ACHN (cell line): ENCODE measurements around the gene POLR1E.
A peak's percentile ranks its signal among the peaks of the same experiment; 100 is the strongest.
"Not testable (repeated sequence)": the region's sequence is repeated elsewhere in the genome, so short reads cannot be mapped to it uniquely, and the experiment has no call there.

Experiments
- DNase-seq: peaks from one replicate; pipeline ENCODE4 v3.0.0-alpha.2; 2015
- in situ Hi-C: cut with HindIII; loops from 2 replicates; pipeline ENCODE4 v1.10.0; 2017; ENCODE audit warnings: low sequenced_read_pairs, low pct_ligation_motif_present, low pct_unique_long_range_greater_than_20kb

The POLR1E gene

DNA sequence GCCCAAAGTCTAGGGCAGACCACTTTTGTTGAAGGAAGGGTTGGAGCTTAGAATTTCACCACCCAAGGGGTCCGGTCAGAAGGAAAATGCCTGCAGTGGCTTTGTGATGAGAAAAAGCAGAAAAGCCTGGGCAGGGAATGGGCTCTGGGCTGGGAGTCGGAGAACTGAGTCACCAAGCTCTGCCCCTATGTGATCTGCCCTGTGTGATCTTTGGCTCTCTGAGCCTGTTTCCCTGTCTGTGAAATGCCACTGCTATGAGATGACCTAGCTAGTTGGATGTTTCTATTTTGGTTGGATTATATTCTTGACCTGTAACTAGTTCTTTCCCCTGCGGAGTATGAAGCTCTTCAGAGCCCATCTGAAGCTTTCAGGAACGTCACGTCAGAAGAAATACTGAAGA, 9.8 kb downstream of the POLR1E start:
- DNase-seq = no peak
- in situ Hi-C loops = no loop called here

DNA sequence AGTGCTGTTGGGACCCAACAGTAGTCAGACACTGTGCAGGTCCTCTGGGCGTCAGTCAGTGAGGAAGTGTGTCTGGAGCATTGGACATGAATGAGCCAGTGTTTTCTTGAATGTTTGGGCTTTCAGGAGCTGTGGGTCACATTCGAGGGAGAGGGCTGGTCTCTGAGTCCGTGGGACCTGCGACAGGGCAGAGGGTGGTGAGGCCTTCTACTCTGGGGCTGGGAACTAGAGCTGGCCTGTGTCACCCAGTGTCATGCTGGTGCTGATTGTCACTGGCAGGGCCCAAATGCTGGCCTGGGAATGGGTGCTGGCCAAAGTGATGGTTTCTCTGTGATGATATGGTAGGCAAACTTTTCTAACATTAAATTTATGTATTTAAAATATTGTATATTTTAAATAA, 10.3 kb downstream of the POLR1E start:
- in situ Hi-C loops = no loop called here
- DNase-seq = no peak

GRCh38 chr9:37497320-37497719, 11.6 kb downstream of the POLR1E start:
- no peak for DNase-seq
- in situ Hi-C loops = no loop called here

DNA sequence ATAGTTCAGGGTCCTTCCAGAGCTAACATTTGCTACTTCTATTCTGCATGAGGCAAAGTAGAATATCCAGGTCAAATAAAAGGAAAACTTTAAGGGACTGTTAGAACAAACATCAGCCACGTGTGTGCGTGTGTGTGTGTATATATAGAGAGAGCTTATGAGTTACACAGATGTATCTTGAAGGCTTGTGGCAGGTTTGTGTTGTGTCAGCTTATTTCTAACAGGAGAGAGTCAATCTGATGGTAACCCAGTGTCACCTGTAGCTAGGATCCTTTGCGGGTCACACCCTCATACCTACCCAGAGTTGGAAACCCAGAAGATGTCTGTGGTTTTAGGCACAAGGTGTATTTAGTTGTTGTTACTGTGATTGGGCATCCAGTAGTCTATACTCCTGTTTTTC, 12.7 kb downstream of the POLR1E start:
- DNase-seq = no peak
- in situ Hi-C loops = no loop called here

GRCh38 chr9:37499297-37499696, 13.5 kb downstream of the POLR1E start:
- no peak for DNase-seq
- in situ Hi-C loops = no loop called here

GRCh38 chr9:37501957-37502596, 16.3 kb downstream of the POLR1E start:
- DNase-seq = no peak
- in situ Hi-C loops = no loop called here

- no peak for DNase-seq
- in situ Hi-C loops = no loop called here
These were observed 18.0 kb downstream of the POLR1E start for GRCh38 chr9:37503736-37504135.

GRCh38 chr9:37504605-37505004, 18.9 kb downstream of the POLR1E start:
- in situ Hi-C loops = no loop called here
- DNase-seq = no peak

DNA sequence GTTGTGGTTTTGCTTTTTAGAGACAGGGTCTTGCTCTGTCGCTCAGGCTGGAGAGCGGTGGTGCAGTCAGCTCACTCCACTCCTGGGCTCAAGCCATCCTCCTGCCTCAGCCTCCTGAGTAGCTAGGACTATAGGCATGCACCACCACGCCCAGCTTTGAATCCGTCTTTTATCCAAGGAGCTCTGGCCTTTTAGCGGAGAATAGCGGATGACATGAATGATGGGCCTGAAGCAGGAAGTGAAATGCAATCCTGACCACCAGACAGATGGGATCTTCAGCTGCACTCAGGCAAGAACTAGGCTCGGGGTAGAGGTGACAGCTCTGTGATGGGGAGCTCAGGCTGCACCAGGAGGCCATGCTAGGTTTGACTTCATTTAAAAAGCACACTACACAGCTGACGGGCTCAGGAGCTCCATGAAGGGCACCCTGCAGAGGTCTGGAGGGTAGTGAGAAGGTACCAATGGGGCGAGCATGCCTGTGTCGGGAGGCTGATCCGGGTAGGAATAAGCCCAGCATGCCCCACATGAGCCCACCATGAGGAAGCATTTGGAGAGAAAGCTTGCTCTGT, 21.9 kb downstream of the POLR1E start:
- in situ Hi-C loops = no loop called here
- DNase-seq = no peak

DNA sequence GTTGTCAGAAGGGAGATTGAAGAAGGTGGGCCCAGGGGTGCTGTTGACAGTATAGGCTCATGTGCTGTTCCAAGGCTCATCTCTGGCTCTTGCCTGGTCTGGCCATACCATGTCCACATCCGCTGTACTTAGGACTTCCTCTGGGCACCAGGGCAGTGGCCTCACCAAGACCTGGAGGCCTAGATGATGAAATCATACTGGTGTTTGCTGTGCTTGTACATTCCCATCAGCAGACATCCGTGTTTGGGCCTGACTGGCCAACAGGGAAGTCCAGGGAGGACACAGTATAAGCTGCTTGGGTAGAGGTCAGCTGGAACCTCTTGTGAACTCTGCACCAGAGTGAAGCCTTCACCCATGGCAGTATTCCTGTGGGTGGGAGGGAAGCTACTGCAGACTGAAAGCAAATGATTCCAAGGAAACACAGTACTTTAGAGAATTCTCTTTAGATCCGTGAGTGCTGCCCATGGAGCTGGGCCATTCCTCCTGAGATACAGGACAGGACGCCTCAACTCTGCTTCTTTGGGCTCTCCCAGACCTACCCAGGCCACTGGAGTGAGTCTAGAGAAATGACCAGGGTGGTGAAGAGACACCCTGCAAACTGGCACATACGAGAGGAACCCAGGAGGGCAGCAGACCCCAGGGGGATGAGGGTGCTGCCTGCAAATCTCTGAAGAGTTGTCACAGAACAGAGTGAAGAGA, 22.5 kb downstream of the POLR1E start:
- in situ Hi-C loops = no loop called here
- no peak for DNase-seq

- in situ Hi-C loops = no loop called here
- no peak for DNase-seq
These were observed 23.1 kb downstream of the POLR1E start for GRCh38 chr9:37508834-37509206.

DNA sequence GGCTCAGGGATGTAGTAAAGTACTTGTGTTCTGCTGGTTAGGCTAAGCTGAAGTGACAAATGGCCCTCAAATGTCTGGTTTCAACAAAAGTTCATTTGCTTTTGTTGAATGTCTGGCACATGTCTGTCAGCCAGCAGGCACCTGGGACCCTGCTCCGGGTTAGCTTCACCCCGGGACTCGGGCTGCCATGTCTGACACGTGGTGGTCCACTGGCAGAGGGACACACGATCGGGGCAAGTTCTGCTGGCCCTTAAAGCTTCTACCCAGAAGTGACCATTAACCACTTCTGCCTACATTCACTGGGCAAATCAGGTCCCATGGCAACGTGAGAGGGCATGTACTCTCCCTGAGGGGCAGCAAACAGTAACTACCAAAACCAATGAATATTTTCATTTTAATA, 23.8 kb downstream of the POLR1E start:
- DNase-seq = no peak
- in situ Hi-C loops = no loop called here

- DNase-seq, in situ Hi-C loops: not testable (repeated sequence)
These were observed 24.3 kb downstream of the POLR1E start for GRCh38 chr9:37510053-37510452.

- DNase-seq = peak; percentile 17
- in situ Hi-C loops = no loop called here
These were observed 25.6 kb downstream of the POLR1E start for GRCh38 chr9:37511016-37512010.

- in situ Hi-C loops = no loop called here
These were observed 26.7 kb downstream of the POLR1E start for GRCh38 chr9:37512437-37512836.

DNA sequence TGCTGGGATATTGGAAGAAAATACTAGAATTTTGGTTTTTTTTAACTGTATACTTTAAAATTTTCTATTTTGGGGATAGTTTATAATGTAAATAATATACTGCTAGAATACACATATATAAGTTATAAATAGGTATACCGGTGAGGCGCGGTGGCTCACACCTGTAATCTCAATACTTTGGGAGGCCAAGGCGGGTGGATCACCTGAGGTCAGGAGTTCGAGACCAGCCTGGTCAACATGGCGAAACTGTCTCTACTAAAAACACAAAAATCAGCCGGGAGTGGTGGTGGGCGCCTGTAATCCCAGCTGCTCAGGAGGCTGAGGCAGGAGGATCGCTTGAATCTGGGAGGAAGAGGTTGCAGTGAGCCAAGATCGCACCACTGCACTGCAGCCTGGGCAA, 28.7 kb downstream of the POLR1E start:
- DNase-seq, in situ Hi-C loops: not testable (repeated sequence)

More at GRCh38 chr9:37512437-37512836, 26.7 kb downstream of the POLR1E start:
- DNase-seq = no peak

DNA sequence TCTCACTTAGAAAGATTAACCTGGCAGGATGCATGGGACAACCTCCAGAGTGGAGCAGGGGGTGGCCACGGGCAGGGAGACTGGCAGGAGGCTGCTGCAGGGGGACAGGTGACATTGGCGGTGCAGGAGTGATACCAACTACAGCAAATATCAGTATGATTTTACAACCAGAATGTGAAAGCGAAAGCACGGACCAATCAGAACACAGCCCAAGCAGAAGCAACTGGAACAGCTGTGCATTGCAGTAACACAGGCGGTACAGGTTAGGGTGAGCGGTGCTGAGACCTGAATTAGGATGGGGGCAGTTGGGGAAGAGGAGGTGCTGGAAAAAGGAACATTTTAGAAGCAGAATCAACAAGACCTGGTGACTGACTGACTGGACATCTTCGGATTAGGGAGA, 29.3 kb downstream of the POLR1E start:
- in situ Hi-C loops = no loop called here
- no peak for DNase-seq

GRCh38 chr9:37515620-37516258, 30.0 kb downstream of the POLR1E start:
- no peak for DNase-seq
- in situ Hi-C loops = no loop called here
